ENCODE results near the gene WDR82.
"Not testable (repeated sequence)": the region's sequence is repeated elsewhere in the genome, so short reads cannot be mapped to it uniquely, and the experiment has no call there.

The WDR82 gene

GRCh38 chr3:52272831-52273230, 5.6 kb downstream of the WDR82 start:
- DNase-seq (ENCODE audit: low read depth): no peak
- TF ChIP-seq, protein P1, sequence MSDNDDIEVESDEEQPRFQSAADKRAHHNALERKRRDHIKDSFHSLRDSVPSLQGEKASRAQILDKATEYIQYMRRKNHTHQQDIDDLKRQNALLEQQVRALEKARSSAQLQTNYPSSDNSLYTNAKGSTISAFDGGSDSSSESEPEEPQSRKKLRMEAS (IDR thresholded peaks at IDR 0.05; ENCODE audit: low read depth, low read length): no peak
- TF ChIP-seq, protein P2, sequence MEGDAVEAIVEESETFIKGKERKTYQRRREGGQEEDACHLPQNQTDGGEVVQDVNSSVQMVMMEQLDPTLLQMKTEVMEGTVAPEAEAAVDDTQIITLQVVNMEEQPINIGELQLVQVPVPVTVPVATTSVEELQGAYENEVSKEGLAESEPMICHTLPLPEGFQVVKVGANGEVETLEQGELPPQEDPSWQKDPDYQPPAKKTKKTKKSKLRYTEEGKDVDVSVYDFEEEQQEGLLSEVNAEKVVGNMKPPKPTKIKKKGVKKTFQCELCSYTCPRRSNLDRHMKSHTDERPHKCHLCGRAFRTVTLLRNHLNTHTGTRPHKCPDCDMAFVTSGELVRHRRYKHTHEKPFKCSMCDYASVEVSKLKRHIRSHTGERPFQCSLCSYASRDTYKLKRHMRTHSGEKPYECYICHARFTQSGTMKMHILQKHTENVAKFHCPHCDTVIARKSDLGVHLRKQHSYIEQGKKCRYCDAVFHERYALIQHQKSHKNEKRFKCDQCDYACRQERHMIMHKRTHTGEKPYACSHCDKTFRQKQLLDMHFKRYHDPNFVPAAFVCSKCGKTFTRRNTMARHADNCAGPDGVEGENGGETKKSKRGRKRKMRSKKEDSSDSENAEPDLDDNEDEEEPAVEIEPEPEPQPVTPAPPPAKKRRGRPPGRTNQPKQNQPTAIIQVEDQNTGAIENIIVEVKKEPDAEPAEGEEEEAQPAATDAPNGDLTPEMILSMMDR (IDR thresholded peaks at IDR 0.05; ENCODE audit: low read depth, low read length): no peak
- TF ChIP-seq MYC (IDR thresholded peaks at IDR 0.05; ENCODE audit: low read depth, low read length) (no peak), POLR2A (IDR thresholded peaks at IDR 0.05; ENCODE audit: extremely low read depth, insufficient read length) (no peak)
- H3K4me3 ChIP-seq (ENCODE audit: low read depth, low read length): peak overlapping the region; percentile 17

- not testable (repeated sequence) for H3K4me3 ChIP-seq (ENCODE audit: low read depth, low read length); DNase-seq (ENCODE audit: low read depth)
These were observed 6.3 kb downstream of the WDR82 start for GRCh38 chr3:52272172-52272571.

GRCh38 chr3:52270252-52270754, 8.1 kb downstream of the WDR82 start:
- H3K4me3 ChIP-seq (ENCODE audit: low read depth, low read length): no peak overlapping the region
- TF ChIP-seq, protein P2 (IDR thresholded peaks at IDR 0.05; ENCODE audit: low read depth, low read length): no peak
- TF ChIP-seq, protein P1 (IDR thresholded peaks at IDR 0.05; ENCODE audit: low read depth, low read length): no peak
- TF ChIP-seq MYC (IDR thresholded peaks at IDR 0.05; ENCODE audit: low read depth, low read length) (no peak), POLR2A (IDR thresholded peaks at IDR 0.05; ENCODE audit: extremely low read depth, insufficient read length) (no peak)
- no peak for DNase-seq (ENCODE audit: low read depth)

- no peak for DNase-seq (ENCODE audit: low read depth)
- TF ChIP-seq, protein P2 (IDR thresholded peaks at IDR 0.05; ENCODE audit: low read depth, low read length): no peak
- TF ChIP-seq MYC (IDR thresholded peaks at IDR 0.05; ENCODE audit: low read depth, low read length) (no peak), POLR2A (IDR thresholded peaks at IDR 0.05; ENCODE audit: extremely low read depth, insufficient read length) (no peak)
- TF ChIP-seq, protein P1 (IDR thresholded peaks at IDR 0.05; ENCODE audit: low read depth, low read length): no peak
- no peak overlapping the region for H3K4me3 ChIP-seq (ENCODE audit: low read depth, low read length)
These were observed 8.7 kb downstream of the WDR82 start for GRCh38 chr3:52269776-52270175.

DNA sequence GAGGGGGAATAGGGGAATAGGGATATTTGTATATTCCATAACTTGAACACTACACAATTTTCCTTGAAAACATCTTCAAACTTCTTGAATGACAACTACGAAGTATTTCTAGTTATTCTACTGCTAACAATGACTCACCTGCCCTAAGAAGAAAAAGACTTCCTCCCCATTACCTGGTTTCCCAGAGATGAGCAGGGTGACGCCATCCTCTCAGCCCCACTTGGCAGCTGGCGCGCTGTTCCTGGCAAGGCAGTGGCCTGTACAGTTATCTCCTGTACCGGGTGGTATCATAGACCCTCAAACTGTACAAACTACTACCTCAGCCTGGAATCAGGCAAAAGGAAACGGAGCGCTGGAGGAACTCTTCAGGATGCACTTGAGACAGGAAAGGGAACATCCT, 10.4 kb downstream of the WDR82 start:
- no peak overlapping the region for H3K4me3 ChIP-seq (ENCODE audit: low read depth, low read length)
- TF ChIP-seq, protein P1 (IDR thresholded peaks at IDR 0.05; ENCODE audit: low read depth, low read length): no peak
- no peak for TF ChIP-seq MYC (IDR thresholded peaks at IDR 0.05; ENCODE audit: low read depth, low read length)
- TF ChIP-seq POLR2A (IDR thresholded peaks at IDR 0.05; ENCODE audit: extremely low read depth, insufficient read length): no peak
- TF ChIP-seq, protein P2 (IDR thresholded peaks at IDR 0.05; ENCODE audit: low read depth, low read length): no peak
- DNase-seq (ENCODE audit: low read depth): no peak

GRCh38 chr3:52265387-52265786, 13.1 kb downstream of the WDR82 start:
- DNase-seq (ENCODE audit: low read depth): no peak

More at GRCh38 chr3:52265387-52265786, 13.1 kb downstream of the WDR82 start:
- no peak overlapping the region for H3K4me3 ChIP-seq (ENCODE audit: low read depth, low read length)
- TF ChIP-seq, protein P2 (IDR thresholded peaks at IDR 0.05; ENCODE audit: low read depth, low read length): no peak
- TF ChIP-seq, protein P1 (IDR thresholded peaks at IDR 0.05; ENCODE audit: low read depth, low read length): no peak
- no peak for TF ChIP-seq MYC (IDR thresholded peaks at IDR 0.05; ENCODE audit: low read depth, low read length)
- TF ChIP-seq POLR2A (IDR thresholded peaks at IDR 0.05; ENCODE audit: extremely low read depth, insufficient read length): no peak
